Measurements from ENCODE around the gene THRB. TPM values are rescaled to one million over a fixed set of nuclear protein-coding genes. Genes with fewer than 3 reads are reported as not detected.
A peak's percentile ranks its signal among the peaks of the same experiment; 100 is the strongest.

The THRB gene
- total RNA-seq, 1 donor from 2014 or later: 0.31 TPM

- ChIA-PET POLR2A (no interaction called here), CTCF (interaction anchor here (1.4 kb wide), 1 partner anchor 13 kb away, joined by 3 read pairs; no protein-coding TSS in a partner anchor)
- DNase-seq (no peak), ATAC-seq (ENCODE audit: low read depth) (no peak)
- peaks cover 24% of the 10 kb centered on the region for H3K27me3 Mint-ChIP-seq
- H3K4me1 Mint-ChIP-seq: peaks cover 23% of the 10 kb centered on the region
- no peaks in the 10 kb centered on the region for H3K9me3 Mint-ChIP-seq
- no peak overlapping the region for H3K27ac Mint-ChIP-seq
- no peaks in the 10 kb centered on the region for H3K36me3 Mint-ChIP-seq (ENCODE audit: low read depth)
- TF ChIP-seq CTCF (IDR thresholded peaks at IDR 0.05): no peak
- intact Hi-C loops (cut with micrococcal nuclease): loop anchor here (10.0 kb wide), 3 partner anchors 583 to 1287 kb away; partner anchors contain the start of genes NGLY1, NKIRAS1 and RPL15
- no peak overlapping the region for H3K4me3 Mint-ChIP-seq
Observed at GRCh38 chr3:24497942-24498341, 3.3 kb upstream of the THRB start.

GRCh38 chr3:24496529-24497482, 2.2 kb upstream of the THRB start:
- H3K27me3 Mint-ChIP-seq: peaks cover 30% of the 10 kb centered on the region
- H3K4me1 Mint-ChIP-seq: peaks cover 15% of the 10 kb centered on the region
- ATAC-seq (ENCODE audit: low read depth): no peak

GRCh38 chr3:24495326-24495994, 810 bp upstream of the THRB start:
- no peaks in the 10 kb centered on the region for H3K9me3 Mint-ChIP-seq
- H3K4me1 Mint-ChIP-seq: peaks cover 15% of the 10 kb centered on the region
- H3K36me3 Mint-ChIP-seq (ENCODE audit: low read depth): no peaks in the 10 kb centered on the region
- no peak for TF ChIP-seq CTCF (IDR thresholded peaks at IDR 0.05)
- peaks cover 35% of the 10 kb centered on the region for H3K27me3 Mint-ChIP-seq
- ATAC-seq (ENCODE audit: low read depth): peak; percentile 21
- no peak for DNase-seq
- ChIA-PET POLR2A (interaction anchor here (0.7 to 1.5 kb wide), 2 partner anchors 26 to 226 kb away, joined by 4 read pairs; no protein-coding TSS in a partner anchor), CTCF (interaction anchor here (0.8 to 1.9 kb wide), 2 partner anchors 9 to 10 kb away, joined by 4 to 6 read pairs; no protein-coding TSS in a partner anchor)
- H3K27ac Mint-ChIP-seq: peak overlapping the region; percentile 78
- H3K4me3 Mint-ChIP-seq: peak overlapping the region; percentile 90
- intact Hi-C loops (cut with micrococcal nuclease): loop anchor here (1.0 to 10.0 kb wide), 6 partner anchors 8 to 1289 kb away; partner anchors contain the start of genes NGLY1, NKIRAS1 and RPL15

More at GRCh38 chr3:24496529-24497482, 2.2 kb upstream of the THRB start:
- H3K4me3 Mint-ChIP-seq: peak overlapping the region; percentile 90
- ChIA-PET CTCF (interaction anchor here (0.8 to 1.9 kb wide), 3 partner anchors 9 to 86 kb away, joined by 3 to 6 read pairs (median 3); no protein-coding TSS in a partner anchor), POLR2A (interaction anchor here (0.7 kb wide), 1 partner anchor 227 kb away, joined by 4 read pairs; no protein-coding TSS in a partner anchor)
- H3K9me3 Mint-ChIP-seq: no peaks in the 10 kb centered on the region
- intact Hi-C loops (cut with micrococcal nuclease): loop anchor here (10.0 kb wide), 3 partner anchors 582 to 1288 kb away; partner anchors contain the start of genes NGLY1, NKIRAS1 and RPL15
- no peaks in the 10 kb centered on the region for H3K36me3 Mint-ChIP-seq (ENCODE audit: low read depth)
- TF ChIP-seq CTCF (IDR thresholded peaks at IDR 0.05): no peak
- peak; percentile 20 for DNase-seq
- H3K27ac Mint-ChIP-seq: no peak overlapping the region

- ChIA-PET POLR2A (interaction anchor here (1.5 kb wide), 1 partner anchor 27 kb away, joined by 4 read pairs; no protein-coding TSS in a partner anchor), CTCF (interaction anchor here (1.2 kb wide), 1 partner anchor 94 kb away, joined by 3 read pairs; no protein-coding TSS in a partner anchor)
- ATAC-seq (ENCODE audit: low read depth): peak; percentile 28
- intact Hi-C loops (cut with micrococcal nuclease): loop anchor here (10.0 kb wide), 3 partner anchors 579 to 1291 kb away; partner anchors contain the start of genes NGLY1, NKIRAS1 and RPL15
- no peaks in the 10 kb centered on the region for H3K9me3 Mint-ChIP-seq
- H3K36me3 Mint-ChIP-seq (ENCODE audit: low read depth): no peaks in the 10 kb centered on the region
- peaks cover 32% of the 10 kb centered on the region for H3K27me3 Mint-ChIP-seq
- peaks cover 15% of the 10 kb centered on the region for H3K4me1 Mint-ChIP-seq
- peak overlapping the region; percentile 74 for H3K27ac Mint-ChIP-seq
- DNase-seq: peak; percentile 25
- TF ChIP-seq CTCF (IDR thresholded peaks at IDR 0.05): no peak
- peak overlapping the region; percentile 87 for H3K4me3 Mint-ChIP-seq
Observed at GRCh38 chr3:24493746-24494617, 668 bp downstream of the THRB start.
